Transverse colon (tissue), 4 donors: ENCODE results near the gene ZBTB5.

ENCODE experiments used
- EP300 ChIP-seq: sonication (generic); formaldehyde crosslinking; IDR thresholded peaks from one replicate; pipeline ENCODE4 v1.6.1; 2017; ENCODE audit warnings: antibody characterized with exemption, low read depth
- POLR2A ChIP-seq: fragments of 450-650 bp; IDR thresholded peaks from one replicate; pipeline ENCODE4 v1.6.1; 2016; ENCODE audit warnings: antibody characterized with exemption, mild to moderate bottlenecking, moderate library complexity
- POLR2AphosphoS5 ChIP-seq, 3 donors: sonication (generic); formaldehyde crosslinking; IDR thresholded peaks; one replicate each; pipeline ENCODE4 v1.6.1; 2016; ENCODE audit warnings: antibody characterized with exemption in 3 of 3
- TF ChIP-seq, protein P1 (sequence below), 5 experiments: fragments of 200-600 bp in 3 of 5; fragments of 450-650 bp in 2 of 5; sonication (generic) in 3 of 5; IDR thresholded peaks; 1 replicate in 2 of 5; 2 replicates in 3 of 5; pipeline ENCODE4 v1.5.1; 2016 to 2017; ENCODE audit warnings: antibody characterized with exemption in 5 of 5, inconsistent platforms in 3 of 5, mild to moderate bottlenecking in 2 of 5, moderate library complexity in 1 of 5

DNA sequence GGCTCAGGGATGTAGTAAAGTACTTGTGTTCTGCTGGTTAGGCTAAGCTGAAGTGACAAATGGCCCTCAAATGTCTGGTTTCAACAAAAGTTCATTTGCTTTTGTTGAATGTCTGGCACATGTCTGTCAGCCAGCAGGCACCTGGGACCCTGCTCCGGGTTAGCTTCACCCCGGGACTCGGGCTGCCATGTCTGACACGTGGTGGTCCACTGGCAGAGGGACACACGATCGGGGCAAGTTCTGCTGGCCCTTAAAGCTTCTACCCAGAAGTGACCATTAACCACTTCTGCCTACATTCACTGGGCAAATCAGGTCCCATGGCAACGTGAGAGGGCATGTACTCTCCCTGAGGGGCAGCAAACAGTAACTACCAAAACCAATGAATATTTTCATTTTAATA is 44.3 kb upstream of the ZBTB5 start:
- TF ChIP-seq, protein P1, sequence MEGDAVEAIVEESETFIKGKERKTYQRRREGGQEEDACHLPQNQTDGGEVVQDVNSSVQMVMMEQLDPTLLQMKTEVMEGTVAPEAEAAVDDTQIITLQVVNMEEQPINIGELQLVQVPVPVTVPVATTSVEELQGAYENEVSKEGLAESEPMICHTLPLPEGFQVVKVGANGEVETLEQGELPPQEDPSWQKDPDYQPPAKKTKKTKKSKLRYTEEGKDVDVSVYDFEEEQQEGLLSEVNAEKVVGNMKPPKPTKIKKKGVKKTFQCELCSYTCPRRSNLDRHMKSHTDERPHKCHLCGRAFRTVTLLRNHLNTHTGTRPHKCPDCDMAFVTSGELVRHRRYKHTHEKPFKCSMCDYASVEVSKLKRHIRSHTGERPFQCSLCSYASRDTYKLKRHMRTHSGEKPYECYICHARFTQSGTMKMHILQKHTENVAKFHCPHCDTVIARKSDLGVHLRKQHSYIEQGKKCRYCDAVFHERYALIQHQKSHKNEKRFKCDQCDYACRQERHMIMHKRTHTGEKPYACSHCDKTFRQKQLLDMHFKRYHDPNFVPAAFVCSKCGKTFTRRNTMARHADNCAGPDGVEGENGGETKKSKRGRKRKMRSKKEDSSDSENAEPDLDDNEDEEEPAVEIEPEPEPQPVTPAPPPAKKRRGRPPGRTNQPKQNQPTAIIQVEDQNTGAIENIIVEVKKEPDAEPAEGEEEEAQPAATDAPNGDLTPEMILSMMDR (IDR thresholded peaks at IDR 0.05), result no peak
- TF ChIP-seq POLR2A (no peak), EP300 (no peak), POLR2AphosphoS5 (IDR thresholded peaks at IDR 0.05) (no peak)
